GM12891 (cell line): ENCODE measurements around the gene VPS11.

Experiments
- POLR2A ChIP-seq: IDR thresholded peaks from 2 replicates; pipeline ENCODE4 v1.6.1; 2011; ENCODE audit warnings: low read depth, low read length, control low read depth
- POLR2AphosphoS5 ChIP-seq: IDR thresholded peaks from 2 replicates; pipeline ENCODE4 v1.6.1; 2011; ENCODE audit warnings: low read depth, low read length, control low read depth
- POU2F2 ChIP-seq: IDR thresholded peaks from 2 replicates; pipeline ENCODE4 v1.6.1; 2011; ENCODE audit warnings: low read depth, mild to moderate bottlenecking, control low read depth, low read length, moderate library complexity

- TF ChIP-seq POLR2A: no peak
- TF ChIP-seq POLR2AphosphoS5: no peak
- no peak for TF ChIP-seq POU2F2
Observed at GRCh38 chr11:119025978-119026766, 41.4 kb upstream of the VPS11 start.
